ENCODE data around the gene CYP2A13.
"Not testable (repeated sequence)": the region's sequence is repeated elsewhere in the genome, so short reads cannot be mapped to it uniquely, and the experiment has no call there.

DNA sequence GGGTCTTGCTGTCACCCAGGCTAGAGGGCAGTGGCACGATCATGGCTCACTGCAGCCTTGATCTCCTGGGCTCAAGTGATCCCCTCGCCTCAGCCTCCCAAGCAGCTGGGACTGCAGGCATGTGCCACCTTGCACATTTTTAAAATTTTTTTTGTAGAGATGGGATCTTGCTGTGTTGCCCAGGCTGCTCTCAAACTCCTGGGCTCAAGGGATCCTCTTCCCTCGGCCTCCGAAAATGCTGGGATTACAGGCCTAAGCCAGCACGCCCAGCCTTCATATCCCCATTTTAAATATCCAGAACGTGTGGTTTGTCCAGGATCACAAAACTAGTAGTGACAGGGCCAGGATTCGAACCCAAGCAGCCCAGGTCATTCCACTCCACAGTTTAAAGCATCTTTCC is 39.1 kb downstream of the CYP2A13 start:
- TF ChIP-seq POLR2A (IDR thresholded peaks at IDR 0.05) = not testable (repeated sequence)
- TF ChIP-seq, protein P1, sequence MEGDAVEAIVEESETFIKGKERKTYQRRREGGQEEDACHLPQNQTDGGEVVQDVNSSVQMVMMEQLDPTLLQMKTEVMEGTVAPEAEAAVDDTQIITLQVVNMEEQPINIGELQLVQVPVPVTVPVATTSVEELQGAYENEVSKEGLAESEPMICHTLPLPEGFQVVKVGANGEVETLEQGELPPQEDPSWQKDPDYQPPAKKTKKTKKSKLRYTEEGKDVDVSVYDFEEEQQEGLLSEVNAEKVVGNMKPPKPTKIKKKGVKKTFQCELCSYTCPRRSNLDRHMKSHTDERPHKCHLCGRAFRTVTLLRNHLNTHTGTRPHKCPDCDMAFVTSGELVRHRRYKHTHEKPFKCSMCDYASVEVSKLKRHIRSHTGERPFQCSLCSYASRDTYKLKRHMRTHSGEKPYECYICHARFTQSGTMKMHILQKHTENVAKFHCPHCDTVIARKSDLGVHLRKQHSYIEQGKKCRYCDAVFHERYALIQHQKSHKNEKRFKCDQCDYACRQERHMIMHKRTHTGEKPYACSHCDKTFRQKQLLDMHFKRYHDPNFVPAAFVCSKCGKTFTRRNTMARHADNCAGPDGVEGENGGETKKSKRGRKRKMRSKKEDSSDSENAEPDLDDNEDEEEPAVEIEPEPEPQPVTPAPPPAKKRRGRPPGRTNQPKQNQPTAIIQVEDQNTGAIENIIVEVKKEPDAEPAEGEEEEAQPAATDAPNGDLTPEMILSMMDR (IDR thresholded peaks at IDR 0.05 in 4 of 5, conservative IDR thresholded peaks at IDR 0.05 in 1 of 5) = not testable (repeated sequence)
